Natural killer cell (primary cell): ENCODE data around the gene AJUBA. TPM values are rescaled to one million over a fixed set of nuclear protein-coding genes. Genes with fewer than 3 reads are reported as not detected.

Experiments
- ATAC-seq, 3 donors: fragments of 150-1000 bp in 2 of 3; fragments of 200-7000 bp in 1 of 3; cut with Tn5 transposase; 1 replicate in 1 of 3; 2 replicates in 2 of 3; pipeline ENCODE4 v1.10.0; 2021; ENCODE audit warnings: mild to moderate bottlenecking in 2 of 3, moderate library complexity in 2 of 3
- DNase-seq, 2 donors: peaks; one replicate each; pipeline versions ENCODE4 v3.0.0 to v3.0.0-alpha.2; 2013 to 2021; ENCODE audit warnings: mixed read lengths in 1 of 2
- H3K27ac ChIP-seq: one replicate; pipeline ENCODE4 v1.5.1; 2013; ENCODE audit warnings: mild to moderate bottlenecking, low read length
- H3K27me3 ChIP-seq: one replicate; pipeline ENCODE4 v1.6.1; 2013; ENCODE audit warnings: low read length; ENCODE audit not compliant: control insufficient read depth, insufficient read depth
- H3K36me3 ChIP-seq: one replicate; pipeline ENCODE4 v1.6.1; 2013; ENCODE audit warnings: low read length; ENCODE audit not compliant: control insufficient read depth, insufficient read depth
- H3K4me1 ChIP-seq: one replicate; pipeline ENCODE4 v1.6.1; 2013; ENCODE audit warnings: low read length; ENCODE audit not compliant: control insufficient read depth, insufficient read depth
- H3K4me3 ChIP-seq: one replicate; pipeline ENCODE4 v1.5.1; 2013; ENCODE audit warnings: low read length
- H3K9me3 ChIP-seq: one replicate; pipeline ENCODE4 v1.6.1; 2013; ENCODE audit warnings: low read length; ENCODE audit not compliant: control insufficient read depth, insufficient read depth
- H3K27ac Mint-ChIP-seq, 2 donors: one replicate each; pipeline ENCODE4 v1.8.0; 2022; ENCODE audit warnings: mild to moderate bottlenecking in 2 of 2, mixed read lengths in 2 of 2, moderate library complexity in 1 of 2
- H3K27me3 Mint-ChIP-seq, 2 donors: one replicate each; pipeline ENCODE4 v1.8.0; 2022; ENCODE audit warnings: low read depth in 2 of 2, mixed read lengths in 2 of 2
- H3K36me3 Mint-ChIP-seq: one replicate; pipeline ENCODE4 v1.8.0; 2022; ENCODE audit warnings: mixed read lengths
- H3K4me1 Mint-ChIP-seq, 2 donors: one replicate each; pipeline ENCODE4 v1.8.0; 2022; ENCODE audit warnings: mixed read lengths in 2 of 2
- H3K4me3 Mint-ChIP-seq: one replicate; pipeline ENCODE4 v1.8.0; 2022; ENCODE audit warnings: mild to moderate bottlenecking, moderate library complexity, mixed read lengths
- H3K9me3 Mint-ChIP-seq, 2 donors: one replicate each; pipeline ENCODE4 v1.8.0; 2022; ENCODE audit warnings: mixed read lengths in 2 of 2
- CTCF ChIP-seq: fragments of 200-600 bp; IDR thresholded peaks from one replicate; pipeline ENCODE4 v1.8.0; 2022; ENCODE audit warnings: antibody characterized with exemption
- WGBS: methylation state at CpG from one replicate; pipeline ENCODE4 v1.1.7; 2013; ENCODE audit warnings: missing lambda C conversion rate; ENCODE audit not compliant: insufficient coverage; 5-methylcytosine and 5-hydroxymethylcytosine counted together
- intact Hi-C: fragments of 100-400 bp; cut with micrococcal nuclease; formaldehyde crosslinking; loops from one replicate; pipeline ENCODE4 v1.14.2; 2022
- total RNA-seq, 4 donors: library from RNA; stranded (reverse); fragments of 120-200 nt in 1 of 4; gene quantifications; one replicate each; pipeline versions ENCODE4 v1.2.3 to v1.2.4, GENCODE V29; 2013 to 2022

Gene AJUBA
- total RNA-seq, 3 donors from 2014 or later (not counting 1 experiment from before 2014, with no cell fraction given) = 0.45 to 0.61 (median 0.56) TPM

- no peak for TF ChIP-seq CTCF
- ATAC-seq = no peak
- H3K27ac Mint-ChIP-seq = peak overlapping the region; percentile 97 to 98
- 8% methylated on average over 3 of the region's 8 CpGs for WGBS
- Histone ChIP-seq H3K9me3 (no peaks in the 10 kb centered on the region), H3K4me3 (peak overlapping the region; percentile 66), H3K27me3 (no peaks in the 10 kb centered on the region), H3K27ac (peak overlapping the region; percentile 66), H3K36me3 (no peaks in the 10 kb centered on the region), H3K4me1 (peaks cover 23% of the 10 kb centered on the region)
- H3K36me3 Mint-ChIP-seq = no peaks in the 10 kb centered on the region
- peaks cover 30 to 38% of the 10 kb centered on the region in 2 donors for H3K4me1 Mint-ChIP-seq
- H3K27me3 Mint-ChIP-seq = no peaks in the 10 kb centered on the region
- intact Hi-C loops = loop anchor here (5.0 kb wide), 1 partner anchor 48 kb away; the partner anchor contains the start of gene CDH24
- DNase-seq = no peak
- peak overlapping the region; percentile 95 for H3K4me3 Mint-ChIP-seq
- no peaks in the 10 kb centered on the region for H3K9me3 Mint-ChIP-seq
Observed at GRCh38 chr14:23009483-23009938, 27.2 kb upstream of the AJUBA start.

- Mint-ChIP-seq H3K27me3 (no peaks in the 10 kb centered on the region), H3K36me3 (no peaks in the 10 kb centered on the region), H3K4me1 (peaks cover 30 to 38% of the 10 kb centered on the region in 2 donors), H3K4me3 (peak overlapping the region; percentile 95), H3K27ac (peak overlapping the region; percentile 97 to 98), H3K9me3 (no peaks in the 10 kb centered on the region)
- no peak for DNase-seq
- H3K4me1 ChIP-seq = peaks cover 23% of the 10 kb centered on the region
- H3K27me3 ChIP-seq = no peaks in the 10 kb centered on the region
- no peak for TF ChIP-seq CTCF
- H3K4me3 ChIP-seq = no peak overlapping the region
- no peaks in the 10 kb centered on the region for H3K36me3 ChIP-seq
- WGBS = 17% methylated on average over 3 of the region's 3 CpGs
- H3K27ac ChIP-seq = no peak overlapping the region
- no peaks in the 10 kb centered on the region for H3K9me3 ChIP-seq
- intact Hi-C loops = loop anchor here (5.0 kb wide), 1 partner anchor 48 kb away; the partner anchor contains the start of gene CDH24
- ATAC-seq = no peak
Observed at GRCh38 chr14:23008831-23009230, 26.5 kb upstream of the AJUBA start.

GRCh38 chr14:23006544-23007419, 24.4 kb upstream of the AJUBA start:
- intact Hi-C loops = loop anchor here (1.0 to 5.0 kb wide), 3 partner anchors 28 to 78 kb away; partner anchors contain the start of genes CDH24, PRMT5 and PSMB5
- ATAC-seq = peak; percentile 91 to 99 (median 93)
- peaks cover 23% of the 10 kb centered on the region for H3K4me1 ChIP-seq
- H3K9me3 Mint-ChIP-seq = no peaks in the 10 kb centered on the region
- peak; percentile 18 for TF ChIP-seq CTCF
- no peaks in the 10 kb centered on the region for H3K27me3 Mint-ChIP-seq
- H3K4me1 Mint-ChIP-seq = peaks cover 30 to 38% of the 10 kb centered on the region in 2 donors
- peak overlapping the region; percentile 98 for H3K4me3 Mint-ChIP-seq
- H3K36me3 Mint-ChIP-seq = no peaks in the 10 kb centered on the region
- under 1% methylated on average over 62 of the region's 62 CpGs for WGBS
- no peaks in the 10 kb centered on the region for H3K9me3 ChIP-seq
- no peaks in the 10 kb centered on the region for H3K27me3 ChIP-seq
- H3K36me3 ChIP-seq = no peaks in the 10 kb centered on the region
- H3K27ac ChIP-seq = peak overlapping the region; percentile 91
- H3K4me3 ChIP-seq = peak overlapping the region; percentile 93
- peak overlapping the region; percentile 97 to 98 for H3K27ac Mint-ChIP-seq
- peak; percentile 95 to 99 for DNase-seq
